PC-3 (cell line): ENCODE measurements around the gene PRRC2B. TPM values are rescaled to one million over a fixed set of nuclear protein-coding genes. Genes with fewer than 3 reads are reported as not detected.
"Not testable (repeated sequence)": the region's sequence is repeated elsewhere in the genome, so short reads cannot be mapped to it uniquely, and the experiment has no call there.

Experiments
- ATAC-seq: fragments of 200-7000 bp; cut with Tn5 transposase; 2 replicates; pipeline ENCODE4 v1.9.1; 2020; ENCODE audit warnings: mild to moderate bottlenecking, moderate library complexity
- Bru-seq: library from RNA; stranded (reverse); fragments of 400-500 nt; gene quantifications from one replicate; lab custom pipeline; 2021; lab: Mats Ljungman, UMichigan
- BruChase-seq, 2 experiments: library from RNA; stranded (reverse); fragments of 400-500 nt; gene quantifications; one replicate each; lab custom pipeline; 2021; lab: Mats Ljungman, UMichigan
- BruUV-seq: library from RNA; stranded (reverse); fragments of 400-500 nt; replicated peaks from 2 replicates; lab custom pipeline; 2021; lab: Mats Ljungman, UMichigan
- CTCF ChIA-PET: fragments of 300-600 bp; sonication (Branson Sonifier 250); formaldehyde crosslinking; loops from one replicate; lab custom pipeline; 2022; ENCODE audit warnings: antibody characterized with exemption; lab: Charles Lee
- POLR2A ChIA-PET: fragments of 300-600 bp; sonication (Branson Sonifier 250); formaldehyde crosslinking; loops from one replicate; lab custom pipeline; 2022; ENCODE audit warnings: antibody characterized with exemption; ENCODE audit not compliant: unreplicated experiment; lab: Charles Lee
- DNase-seq: peaks from one replicate; pipeline ENCODE4 v3.0.0-alpha.2; 2015
- H2AFZ ChIP-seq: fragments of 300-600 bp; sonication (generic); 2 replicates; pipeline ENCODE4 v1.6.0; 2016; ENCODE audit warnings: antibody characterized with exemption, low read length
- H3F3A ChIP-seq: fragments of 300-600 bp; sonication (generic); one replicate; pipeline ENCODE4 v1.6.0; 2017; ENCODE audit warnings: antibody characterized with exemption, low read length, control low read depth, mild to moderate bottlenecking; ENCODE audit not compliant: unreplicated experiment
- H3K27ac ChIP-seq: fragments of 300-600 bp; sonication (generic); 2 replicates; pipeline ENCODE4 v1.5.1; 2016; ENCODE audit warnings: mild to moderate bottlenecking, low read length
- H3K27me3 ChIP-seq: fragments of 300-600 bp; sonication (generic); 2 replicates; pipeline ENCODE4 v1.6.1; 2016; ENCODE audit warnings: low read length, mixed read lengths
- H3K36me3 ChIP-seq: fragments of 300-600 bp; sonication (generic); 2 replicates; pipeline ENCODE4 v1.6.1; 2016; ENCODE audit warnings: low read depth, mixed run types, low read length, mixed read lengths
- H3K4me1 ChIP-seq: fragments of 300-600 bp; sonication (generic); 2 replicates; pipeline ENCODE4 v1.5.1; 2016; ENCODE audit warnings: low read length; ENCODE audit not compliant: insufficient read depth
- H3K4me2 ChIP-seq: fragments of 300-600 bp; sonication (generic); 2 replicates; pipeline ENCODE4 v1.6.0; 2016; ENCODE audit warnings: low read length
- H3K4me3 ChIP-seq: fragments of 300-600 bp; sonication (generic); 2 replicates; pipeline ENCODE4 v1.5.1; 2016; ENCODE audit warnings: mild to moderate bottlenecking, low read length, mixed read lengths
- H3K79me2 ChIP-seq: fragments of 300-600 bp; sonication (generic); 2 replicates; pipeline ENCODE4 v1.6.1; 2017; ENCODE audit warnings: low read length, mixed read lengths
- H3K9ac ChIP-seq: fragments of 300-600 bp; sonication (generic); 2 replicates; pipeline ENCODE4 v1.6.0; 2016; ENCODE audit warnings: mild to moderate bottlenecking, low read length
- H3K9me2 ChIP-seq: fragments of 300-600 bp; sonication (generic); replicated peaks from 2 replicates; pipeline ENCODE4 v1.6.1; 2016; ENCODE audit warnings: mixed run types, low read length, mixed read lengths
- H3K9me3 ChIP-seq: fragments of 300-600 bp; sonication (generic); 2 replicates; pipeline ENCODE4 v1.6.1; 2016; ENCODE audit warnings: low read length, mixed read lengths
- H4K20me1 ChIP-seq: fragments of 300-600 bp; sonication (generic); 2 replicates; pipeline ENCODE4 v1.6.1; 2016; ENCODE audit warnings: low read length, mixed read lengths
- EZH2 ChIP-seq: fragments of 300-600 bp; sonication (generic); IDR thresholded peaks from one replicate; pipeline ENCODE4 v1.6.1; 2017; ENCODE audit warnings: antibody characterized with exemption, mild to moderate bottlenecking, low read length; ENCODE audit not compliant: unreplicated experiment
- EZH2phosphoT487 ChIP-seq: fragments of 300-600 bp; sonication (generic); IDR thresholded peaks from 2 replicates; pipeline ENCODE4 v1.6.1; 2018; ENCODE audit warnings: mild to moderate bottlenecking, antibody characterized with exemption, low read length, borderline replicate concordance
- intact Hi-C: fragments of 100-400 bp; cut with micrococcal nuclease; formaldehyde crosslinking; loops from 2 replicates; pipeline ENCODE4 v1.9.0; 2023
- long read RNA-seq: library from polyadenylated mRNA; unstranded; transcript quantifications from one replicate; pipeline ENCODE4 v2.0.0, GENCODE V29; 2021; ENCODE audit not compliant: unreplicated experiment
- total RNA-seq: library from RNA; depleted of rRNA; stranded (reverse); fragments of >200 nt; gene quantifications from 2 replicates; pipeline ENCODE4 v1.2.3, GENCODE V29; 2014; rRNA removed
- TF ChIP-seq, protein P1 (sequence below): fragments of 300-600 bp; sonication (generic); conservative IDR thresholded peaks from 2 replicates; pipeline ENCODE4 v1.5.1; 2017; ENCODE audit warnings: antibody characterized with exemption, low read depth, mild to moderate bottlenecking, low read length

PRRC2B gene
- total RNA-seq (46.9 and 64.7 TPM in 2 replicates), Bru-seq, nascent RNA (percentile 84 among the genes with signal in this experiment), BruChase-seq, experiment 1, labeled RNA remaining after a 6-hour chase (percentile 90 among the genes with signal in this experiment), BruChase-seq, experiment 2, labeled RNA remaining after a 2-hour chase (percentile 87 among the genes with signal in this experiment)
- long read RNA-seq, full-length matches to known transcripts: 10 of 97 reads
- long read RNA-seq, partial matches to known transcripts: 19 of 97 reads
- long read RNA-seq, other reads (novel, unspliced or antisense): 68 of 97 reads

GRCh38 chr9:131393622-131394463 is at the start of gene PRRC2B:
TSS of gene PRRC2B (plus strand) at chr9:131394086. CDS start at chr9:131430145, 36,059 bp downstream.
- Histone ChIP-seq H3K4me2 (peak within 1 kb of the TSS; percentile 96), H3K79me2 (peaks cover 44% of the 10 kb centered on the region), H3K4me3 (peak within 1 kb of the TSS; percentile 98), H3K9me3 (no peaks in the 10 kb centered on the region), H3K4me1 (peaks cover 27% of the 10 kb centered on the region), H3F3A (no peaks in the 10 kb centered on the region), H3K27me3 (no peaks in the 10 kb centered on the region), H3K9ac (peak within 1 kb of the TSS; percentile 90), H4K20me1 (peaks cover 39% of the 10 kb centered on the region), H3K36me3 (no peaks in the 10 kb centered on the region), H3K9me2 (no peaks in the 10 kb centered on the region), H3K27ac (peak within 1 kb of the TSS; percentile 68), H2AFZ (peak within 1 kb of the TSS; percentile 96)
- CTCF ChIA-PET: no interaction called here
- ATAC-seq (peak; percentile 53), DNase-seq (peak; percentile 78)
- BruUV-seq: no TSS peak
- POLR2A ChIA-PET: no interaction called here
- intact Hi-C loops: loop anchor here (2.0 kb wide), 1 partner anchor 29 kb away; no protein-coding TSS in a partner anchor
- TF ChIP-seq, protein P1, sequence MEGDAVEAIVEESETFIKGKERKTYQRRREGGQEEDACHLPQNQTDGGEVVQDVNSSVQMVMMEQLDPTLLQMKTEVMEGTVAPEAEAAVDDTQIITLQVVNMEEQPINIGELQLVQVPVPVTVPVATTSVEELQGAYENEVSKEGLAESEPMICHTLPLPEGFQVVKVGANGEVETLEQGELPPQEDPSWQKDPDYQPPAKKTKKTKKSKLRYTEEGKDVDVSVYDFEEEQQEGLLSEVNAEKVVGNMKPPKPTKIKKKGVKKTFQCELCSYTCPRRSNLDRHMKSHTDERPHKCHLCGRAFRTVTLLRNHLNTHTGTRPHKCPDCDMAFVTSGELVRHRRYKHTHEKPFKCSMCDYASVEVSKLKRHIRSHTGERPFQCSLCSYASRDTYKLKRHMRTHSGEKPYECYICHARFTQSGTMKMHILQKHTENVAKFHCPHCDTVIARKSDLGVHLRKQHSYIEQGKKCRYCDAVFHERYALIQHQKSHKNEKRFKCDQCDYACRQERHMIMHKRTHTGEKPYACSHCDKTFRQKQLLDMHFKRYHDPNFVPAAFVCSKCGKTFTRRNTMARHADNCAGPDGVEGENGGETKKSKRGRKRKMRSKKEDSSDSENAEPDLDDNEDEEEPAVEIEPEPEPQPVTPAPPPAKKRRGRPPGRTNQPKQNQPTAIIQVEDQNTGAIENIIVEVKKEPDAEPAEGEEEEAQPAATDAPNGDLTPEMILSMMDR: no peak
- no peak for TF ChIP-seq EZH2phosphoT487
- no peak for TF ChIP-seq EZH2

DNA sequence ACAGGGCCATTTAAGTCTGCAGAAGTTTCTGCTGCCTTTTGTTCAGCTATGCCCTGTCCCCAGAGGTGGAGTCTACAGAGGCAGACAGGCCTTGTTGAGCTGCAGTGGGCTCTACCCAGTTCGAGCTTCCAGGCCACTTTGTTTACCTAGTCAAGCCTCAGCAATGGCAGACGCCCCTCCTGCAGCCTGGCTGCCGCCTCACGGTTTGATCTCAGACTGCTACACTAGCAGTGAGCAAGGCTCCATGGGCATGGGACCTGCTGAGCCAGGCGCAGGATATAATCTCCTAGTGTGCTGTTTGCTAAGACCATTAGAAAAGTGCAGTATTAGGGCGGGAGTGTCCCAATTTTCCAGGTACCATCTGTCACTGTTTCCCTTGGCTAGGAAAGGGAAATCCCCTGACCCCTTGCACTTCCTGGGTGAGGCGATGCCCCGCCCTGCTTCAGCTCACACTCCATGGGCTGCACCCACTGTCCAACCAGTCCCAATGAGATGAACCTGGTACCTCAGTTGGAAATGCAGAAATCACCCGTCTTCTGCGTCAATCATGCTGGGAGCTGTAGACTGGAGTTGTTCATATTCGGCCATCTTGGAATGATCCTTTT is 48.9 kb upstream of the PRRC2B start:
- H4K20me1 ChIP-seq, BruUV-seq, ATAC-seq, H2AFZ ChIP-seq, H3K4me3 ChIP-seq, DNase-seq, H3K27me3 ChIP-seq, H3K4me1 ChIP-seq, H3K27ac ChIP-seq, POLR2A ChIA-PET, CTCF ChIA-PET, H3K4me2 ChIP-seq, H3K79me2 ChIP-seq, H3K36me3 ChIP-seq, intact Hi-C loops, H3K9me2 ChIP-seq, H3K9ac ChIP-seq, H3F3A ChIP-seq, H3K9me3 ChIP-seq: not testable (repeated sequence)

DNA sequence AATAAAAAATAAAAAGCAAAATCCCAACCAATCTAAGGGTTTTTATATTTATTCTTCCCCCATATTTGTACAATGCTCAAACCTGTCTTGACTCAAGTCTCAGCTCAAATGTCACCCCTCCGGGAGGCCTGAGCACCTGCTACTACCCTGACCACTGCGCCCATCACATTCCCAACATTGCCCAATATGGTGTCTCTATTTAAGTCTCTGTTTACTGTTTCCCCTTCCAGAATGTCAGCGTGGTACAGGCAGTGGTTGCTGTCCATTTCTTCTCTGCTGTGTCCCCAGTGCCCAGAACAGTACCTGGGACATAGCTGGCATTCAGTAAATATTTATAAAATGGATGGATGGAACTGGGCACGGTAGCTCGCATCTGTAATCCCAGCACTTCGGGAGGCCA is 47.3 kb upstream of the PRRC2B start:
- no peaks in the 10 kb centered on the region for H3K9me3 ChIP-seq
- no peaks in the 10 kb centered on the region for H3K36me3 ChIP-seq
- ATAC-seq: no peak
- no peak for TF ChIP-seq EZH2phosphoT487
- TF ChIP-seq, protein P1: no peak
- no peak for TF ChIP-seq EZH2
- no peak overlapping the region for H2AFZ ChIP-seq
- DNase-seq: no peak
- no peaks in the 10 kb centered on the region for H4K20me1 ChIP-seq
- no peaks in the 10 kb centered on the region for H3K79me2 ChIP-seq
- POLR2A ChIA-PET: no interaction called here
- H3K9me2 ChIP-seq: no peaks in the 10 kb centered on the region
- no peaks in the 10 kb centered on the region for H3F3A ChIP-seq
- H3K27me3 ChIP-seq: no peaks in the 10 kb centered on the region
- peaks cover 5% of the 10 kb centered on the region; the same call in 1 of the 2 replicates for H3K4me1 ChIP-seq
- intact Hi-C loops: no loop called here
- no peak overlapping the region for H3K4me3 ChIP-seq
- no peak overlapping the region for H3K27ac ChIP-seq
- no peak overlapping the region for H3K9ac ChIP-seq
- H3K4me2 ChIP-seq: no peak overlapping the region
- CTCF ChIA-PET: no interaction called here
- no TSS peak for BruUV-seq
